NCI-H526 (cell line): ENCODE results near the gene BMERB1.
A peak's percentile ranks its signal among the peaks of the same experiment; 100 is the strongest.
"Not testable (repeated sequence)": the region's sequence is repeated elsewhere in the genome, so short reads cannot be mapped to it uniquely, and the experiment has no call there.

Source experiments
- DNase-seq, 2 experiments: peaks; one replicate each; lab custom pipeline; 2025; lab: John Stamatoyannopoulos, UW

The BMERB1 gene

DNA sequence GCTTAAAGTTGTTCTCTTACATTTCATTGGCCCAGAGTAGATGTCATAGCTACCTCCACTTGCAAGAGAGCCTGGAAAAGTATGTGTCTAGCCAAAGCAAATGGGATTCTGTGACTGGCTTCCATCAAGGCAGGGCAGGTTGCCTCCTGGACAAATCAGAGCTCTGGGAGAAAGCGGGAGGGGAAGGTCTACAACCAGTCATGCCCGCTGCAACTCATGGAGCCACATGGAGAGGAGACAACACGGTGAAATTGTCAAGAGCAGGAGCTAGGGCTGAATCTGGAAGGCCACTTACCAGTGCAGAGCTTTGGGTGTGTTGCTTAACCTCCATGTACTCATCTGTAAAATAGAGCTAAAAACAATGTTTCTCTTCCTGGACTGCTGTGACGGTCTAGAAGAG is 124.8 kb downstream of the BMERB1 start:
- no peak for DNase-seq

- no peak for DNase-seq
These were observed 130.4 kb downstream of the BMERB1 start for GRCh38 chr16:15564604-15565339.

- DNase-seq: no peak
These were observed 131.7 kb downstream of the BMERB1 start for GRCh38 chr16:15566095-15566494.

- DNase-seq: no peak
These were observed 133.4 kb downstream of the BMERB1 start for GRCh38 chr16:15567823-15568222.

DNA sequence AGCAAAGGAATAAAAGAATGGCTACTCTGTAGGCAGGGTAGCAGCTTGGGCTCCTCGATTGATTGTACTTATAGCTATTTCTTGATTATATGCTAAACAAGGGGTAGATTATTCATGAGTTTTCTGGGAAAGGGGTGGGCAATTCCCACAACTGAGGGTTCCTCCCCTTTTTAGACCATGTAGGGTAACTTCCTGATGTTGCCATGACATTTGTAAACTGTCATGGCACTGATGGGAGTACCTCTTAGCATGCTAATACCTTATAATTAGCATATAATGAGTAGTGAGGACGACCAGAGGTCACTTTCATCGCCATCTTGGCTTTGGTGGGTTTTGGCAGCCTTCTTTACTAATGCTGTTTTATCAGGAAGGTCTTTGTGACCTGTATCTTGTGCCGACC is 136.3 kb downstream of the BMERB1 start:
- DNase-seq: not testable (repeated sequence)

DNA sequence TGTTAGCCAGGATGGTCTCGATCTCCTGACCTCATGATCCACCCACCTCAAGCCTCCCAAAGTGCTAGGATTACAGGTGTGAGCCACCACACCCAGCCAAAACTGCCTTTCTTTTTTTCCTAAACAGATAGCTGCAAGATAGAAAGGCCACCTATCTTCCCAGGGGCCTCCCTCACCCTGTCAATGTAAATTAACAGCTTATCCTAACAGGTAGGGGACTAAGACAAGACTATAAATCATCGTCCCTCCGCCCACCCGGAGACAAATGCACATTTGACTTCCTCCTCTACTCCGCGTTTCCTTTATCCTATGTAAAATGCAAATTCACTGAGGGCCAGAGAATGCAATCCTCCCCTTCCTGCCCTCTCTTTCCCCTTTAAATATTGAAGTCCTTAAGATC is 137.2 kb downstream of the BMERB1 start:
- peak; percentile 43 to 58 for DNase-seq

DNA sequence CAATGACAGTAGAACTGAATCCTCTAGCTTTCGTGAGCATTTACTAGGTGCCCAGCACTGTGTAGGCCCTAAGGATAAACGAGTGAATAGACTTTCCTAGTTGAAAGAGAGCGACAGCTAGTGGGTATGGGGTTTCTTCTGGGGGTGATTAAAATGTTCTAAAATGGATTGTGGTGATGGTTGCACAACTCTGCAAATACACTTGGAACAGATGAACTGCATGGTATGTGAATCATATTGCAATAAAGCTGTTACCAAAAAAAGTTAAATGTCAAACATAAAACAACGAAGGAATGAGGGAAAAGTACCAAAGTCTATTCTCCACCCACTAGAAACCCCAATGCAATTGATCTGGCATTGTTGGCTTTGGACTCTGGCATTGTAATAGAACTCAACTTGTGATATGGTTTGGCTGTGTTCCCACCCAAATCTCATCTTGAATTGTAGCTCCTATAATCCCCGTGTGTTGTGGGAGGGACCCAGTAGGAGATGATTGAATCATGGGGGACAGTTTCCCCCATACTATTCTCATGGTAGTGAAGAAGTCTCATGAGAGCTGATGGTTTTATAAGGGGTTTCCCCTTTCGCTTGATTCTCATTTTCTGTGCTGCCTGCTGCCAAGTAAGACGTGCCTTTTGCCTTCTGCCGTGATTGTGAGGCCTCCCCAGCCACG is 138.1 kb downstream of the BMERB1 start:
- DNase-seq: no peak

- DNase-seq: no peak
These were observed 139.0 kb downstream of the BMERB1 start for GRCh38 chr16:15573274-15573895.

DNA sequence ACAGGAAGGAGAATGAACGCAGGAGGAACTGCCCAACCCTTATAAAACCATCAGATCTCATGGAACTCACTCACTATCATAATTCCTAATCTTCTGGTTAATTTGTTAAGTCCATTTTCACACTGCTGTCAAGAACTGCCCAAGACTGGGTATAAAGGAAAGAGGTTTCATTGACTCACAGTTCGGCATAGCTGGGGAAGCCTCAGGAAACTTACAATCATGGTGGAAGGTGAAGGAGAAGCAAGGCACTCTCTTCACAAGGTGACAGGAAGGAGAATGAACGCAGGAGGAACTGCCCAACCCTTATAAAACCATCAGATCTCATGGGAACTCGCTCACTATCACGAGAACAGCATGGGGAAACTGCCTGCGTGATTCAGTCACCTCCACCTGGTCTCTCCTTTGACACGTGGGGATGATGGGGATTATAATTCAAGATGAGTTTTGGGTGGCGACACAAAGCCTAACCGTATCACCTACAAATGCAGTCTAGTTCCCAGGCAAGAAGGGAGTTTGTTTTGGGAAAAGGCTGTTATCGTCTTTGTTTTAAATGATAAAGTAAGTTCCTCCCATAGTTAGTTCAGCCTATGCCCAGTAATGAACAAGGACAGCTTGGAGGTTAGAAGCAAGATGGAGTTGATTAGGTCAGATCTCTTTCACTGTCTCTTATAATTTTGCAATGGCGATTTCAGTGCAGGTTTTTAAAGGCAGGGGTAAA is 139.7 kb downstream of the BMERB1 start:
- DNase-seq: not testable (repeated sequence)

GRCh38 chr16:15574614-15574948 is 140.2 kb downstream of the BMERB1 start:
- no peak for DNase-seq

GRCh38 chr16:15575293-15576049 is 141.1 kb downstream of the BMERB1 start:
- DNase-seq: no peak

DNA sequence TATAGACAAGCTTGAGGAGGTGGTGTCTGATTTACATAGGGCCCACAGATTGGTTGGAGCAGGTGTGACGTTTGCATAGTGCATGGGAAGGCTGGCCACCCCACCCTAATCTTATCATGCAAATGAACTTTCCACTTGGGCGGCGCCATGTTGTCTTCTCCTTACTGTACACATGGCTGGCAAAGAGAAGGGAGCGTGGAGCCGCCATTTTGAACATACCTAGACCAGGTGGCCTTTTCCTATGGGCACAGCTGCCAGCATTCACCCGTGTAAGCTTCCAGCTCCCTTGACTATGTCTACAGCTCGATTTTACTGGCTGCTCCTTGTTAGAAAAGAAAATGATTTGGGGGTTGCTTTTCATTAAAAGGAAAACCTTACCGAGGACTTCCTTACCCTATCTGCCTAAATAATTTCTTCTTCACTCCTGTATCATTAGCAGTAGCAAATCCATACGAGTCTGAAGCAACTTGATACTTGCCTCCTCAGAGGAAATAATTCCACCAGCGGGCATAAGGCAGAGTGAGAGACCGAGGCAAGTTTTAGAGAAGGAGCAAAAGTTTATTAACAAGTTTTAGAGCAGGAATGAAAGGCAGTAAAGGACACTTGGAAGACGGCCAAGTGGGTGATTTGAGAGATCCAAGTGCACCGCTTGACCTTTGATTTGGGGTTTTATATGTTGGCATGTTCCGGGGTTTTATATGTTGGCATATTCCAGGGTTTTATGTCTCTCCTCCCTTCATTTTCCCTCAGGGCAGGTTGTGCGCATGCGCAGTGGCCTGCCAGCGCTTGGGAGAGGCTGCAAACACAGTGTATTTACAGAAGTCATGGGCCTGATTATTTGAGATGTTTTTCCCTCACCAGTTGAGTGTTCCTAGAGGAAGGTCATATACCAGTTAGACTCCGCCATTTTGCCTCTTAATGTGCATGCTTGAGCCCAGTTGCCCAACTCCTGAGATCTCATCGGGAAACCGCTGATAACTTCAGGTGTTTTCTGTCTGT is 142.9 kb downstream of the BMERB1 start:
- peak; percentile 62 to 64 for DNase-seq

- DNase-seq: no peak
These were observed 144.4 kb downstream of the BMERB1 start for GRCh38 chr16:15578824-15579223.

GRCh38 chr16:15581127-15581815 is 146.9 kb downstream of the BMERB1 start:
- DNase-seq: no peak

DNA sequence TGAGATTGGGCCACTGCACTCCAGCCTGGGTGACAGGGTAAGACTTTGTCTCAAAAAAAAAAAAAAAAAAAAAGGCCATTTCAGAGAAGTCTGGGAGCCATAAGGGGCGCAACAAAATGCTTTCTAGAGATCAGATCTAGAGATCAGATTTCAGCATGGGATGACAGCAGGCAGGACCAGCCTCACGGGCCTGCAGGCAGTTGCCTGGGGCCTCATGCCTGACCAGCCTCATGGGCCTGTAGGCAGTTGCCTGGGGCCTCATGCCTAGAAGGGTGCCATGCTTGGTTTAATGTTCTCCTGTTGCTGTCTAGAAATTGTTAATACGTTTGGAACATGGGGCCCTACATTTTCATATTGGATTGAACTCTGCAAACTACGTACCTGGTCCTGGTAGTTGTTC is 149.1 kb downstream of the BMERB1 start:
- DNase-seq: no peak

DNA sequence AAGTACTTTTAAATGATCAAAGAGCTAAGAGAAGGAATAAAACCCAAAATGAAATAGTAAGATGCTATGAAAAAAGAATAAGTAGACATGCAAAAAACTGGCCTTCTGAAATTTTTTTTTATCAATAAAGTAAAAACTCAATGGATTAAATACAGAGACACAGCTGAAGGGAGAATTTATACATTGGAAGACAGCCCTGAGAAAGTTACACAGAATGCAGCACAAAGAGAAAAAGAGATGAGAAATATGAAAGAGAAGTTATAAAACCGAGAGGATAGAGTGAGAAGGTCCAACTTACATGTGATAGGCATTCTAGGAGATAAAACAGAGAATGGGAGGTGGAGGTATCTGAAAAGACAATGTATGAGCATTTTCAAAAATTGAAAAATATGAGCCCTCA is 151.6 kb downstream of the BMERB1 start:
- no peak for DNase-seq

DNA sequence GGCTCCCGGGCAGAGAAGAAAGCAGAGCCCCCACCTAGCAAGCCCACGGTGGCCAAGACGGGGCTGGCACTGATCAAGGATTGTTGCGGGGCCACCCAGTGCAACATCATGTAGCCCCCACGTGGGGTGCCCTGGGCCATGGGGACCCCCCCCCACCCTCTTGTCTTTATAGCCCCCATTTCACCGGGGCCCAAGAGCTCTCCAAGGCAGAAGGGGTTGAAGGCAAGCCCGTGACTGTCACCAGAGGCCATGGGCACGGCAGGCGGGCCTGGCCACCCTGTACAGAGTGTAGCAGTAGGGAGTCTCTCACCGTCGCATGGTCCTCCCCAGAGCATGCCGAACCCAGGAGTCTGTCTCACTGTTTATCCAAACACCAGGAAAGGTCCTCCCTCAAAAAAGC is 152.3 kb downstream of the BMERB1 start:
- no peak for DNase-seq

GRCh38 chr16:15587152-15587825 is 152.9 kb downstream of the BMERB1 start:
- no peak for DNase-seq

- DNase-seq: no peak
These were observed 157.9 kb downstream of the BMERB1 start for GRCh38 chr16:15592324-15592723.

GRCh38 chr16:15593235-15593634 is 158.8 kb downstream of the BMERB1 start:
- no peak for DNase-seq
